ENCODE measurements around the gene C3. TPM values are rescaled to one million over a fixed set of nuclear protein-coding genes. Genes with fewer than 3 reads are reported as not detected.

C3 gene
- total and polyA plus RNA-seq, 2 of the 13 experiments (the other 11 are each of a cell fraction or from before 2014, with no cell fraction given), result 1,455 to 6,272 TPM

GRCh38 chr19:6723108-6723618 lies 2.7 kb upstream of the C3 start (continued):
- TF ChIP-seq, protein P1, sequence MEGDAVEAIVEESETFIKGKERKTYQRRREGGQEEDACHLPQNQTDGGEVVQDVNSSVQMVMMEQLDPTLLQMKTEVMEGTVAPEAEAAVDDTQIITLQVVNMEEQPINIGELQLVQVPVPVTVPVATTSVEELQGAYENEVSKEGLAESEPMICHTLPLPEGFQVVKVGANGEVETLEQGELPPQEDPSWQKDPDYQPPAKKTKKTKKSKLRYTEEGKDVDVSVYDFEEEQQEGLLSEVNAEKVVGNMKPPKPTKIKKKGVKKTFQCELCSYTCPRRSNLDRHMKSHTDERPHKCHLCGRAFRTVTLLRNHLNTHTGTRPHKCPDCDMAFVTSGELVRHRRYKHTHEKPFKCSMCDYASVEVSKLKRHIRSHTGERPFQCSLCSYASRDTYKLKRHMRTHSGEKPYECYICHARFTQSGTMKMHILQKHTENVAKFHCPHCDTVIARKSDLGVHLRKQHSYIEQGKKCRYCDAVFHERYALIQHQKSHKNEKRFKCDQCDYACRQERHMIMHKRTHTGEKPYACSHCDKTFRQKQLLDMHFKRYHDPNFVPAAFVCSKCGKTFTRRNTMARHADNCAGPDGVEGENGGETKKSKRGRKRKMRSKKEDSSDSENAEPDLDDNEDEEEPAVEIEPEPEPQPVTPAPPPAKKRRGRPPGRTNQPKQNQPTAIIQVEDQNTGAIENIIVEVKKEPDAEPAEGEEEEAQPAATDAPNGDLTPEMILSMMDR (CRISPR knock-in tag; IDR thresholded peaks at IDR 0.05), result no peak
- TF ChIP-seq NCOA5 (CRISPR knock-in tag; IDR thresholded peaks at IDR 0.05), result no peak
- peak; percentile 85 for TF ChIP-seq SMAD3 (CRISPR knock-in tag; IDR thresholded peaks at IDR 0.05)
- TF ChIP-seq STAT5B (CRISPR knock-in tag; IDR thresholded peaks at IDR 0.05), result no peak; the same call in 1 of the 2 replicates
- TF ChIP-seq HDAC6 (IDR thresholded peaks at IDR 0.05; ENCODE audit: low read depth, low read length), result no peak
- peak; percentile 73; the same call in 1 of the 2 replicates for TF ChIP-seq SPEN (CRISPR knock-in tag; IDR thresholded peaks at IDR 0.05; ENCODE audit: low read depth)
- TF ChIP-seq PPARG (CRISPR knock-in tag; conservative IDR thresholded peaks at IDR 0.05), result peak; percentile 38; the same call in 1 of the 2 replicates
- TF ChIP-seq, protein P2, sequence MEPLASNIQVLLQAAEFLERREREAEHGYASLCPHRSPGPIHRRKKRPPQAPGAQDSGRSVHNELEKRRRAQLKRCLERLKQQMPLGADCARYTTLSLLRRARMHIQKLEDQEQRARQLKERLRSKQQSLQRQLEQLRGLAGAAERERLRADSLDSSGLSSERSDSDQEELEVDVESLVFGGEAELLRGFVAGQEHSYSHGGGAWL (CRISPR knock-in tag; IDR thresholded peaks at IDR 0.05), result no peak
- no peak for TF ChIP-seq RBM39 (IDR thresholded peaks at IDR 0.05; ENCODE audit: low read depth, low read length, poor library complexity, severe bottlenecking)
- TF ChIP-seq EEA1 (CRISPR knock-in tag; IDR thresholded peaks at IDR 0.05; ENCODE audit: borderline replicate concordance), result no peak
- peak; percentile 54; the same call in 1 of the 2 replicates for TF ChIP-seq CBFB (CRISPR knock-in tag; IDR thresholded peaks at IDR 0.05)
- TF ChIP-seq MTF1 (CRISPR knock-in tag; IDR thresholded peaks at IDR 0.05), result no peak
- TF ChIP-seq, protein P3, sequence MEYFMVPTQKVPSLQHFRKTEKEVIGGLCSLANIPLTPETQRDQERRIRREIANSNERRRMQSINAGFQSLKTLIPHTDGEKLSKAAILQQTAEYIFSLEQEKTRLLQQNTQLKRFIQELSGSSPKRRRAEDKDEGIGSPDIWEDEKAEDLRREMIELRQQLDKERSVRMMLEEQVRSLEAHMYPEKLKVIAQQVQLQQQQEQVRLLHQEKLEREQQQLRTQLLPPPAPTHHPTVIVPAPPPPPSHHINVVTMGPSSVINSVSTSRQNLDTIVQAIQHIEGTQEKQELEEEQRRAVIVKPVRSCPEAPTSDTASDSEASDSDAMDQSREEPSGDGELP (IDR thresholded peaks at IDR 0.05; ENCODE audit: borderline replicate concordance, low read depth), result peak; percentile 9; the same call in 1 of the 2 replicates
- no peak for TF ChIP-seq MYC (CRISPR knock-in tag; IDR thresholded peaks at IDR 0.05; ENCODE audit: borderline replicate concordance)
- TF ChIP-seq CERS6 (CRISPR knock-in tag; IDR thresholded peaks at IDR 0.05), result no peak
- TF ChIP-seq POGK (CRISPR knock-in tag; conservative IDR thresholded peaks at IDR 0.05), result no peak; the same call in 1 of the 2 replicates
- TF ChIP-seq THAP7 (CRISPR knock-in tag; IDR thresholded peaks at IDR 0.05), result no peak
- no peak for TF ChIP-seq ZNF12 (CRISPR knock-in tag; IDR thresholded peaks at IDR 0.05)
- peak; percentile 50; the same call in 1 of the 2 replicates for TF ChIP-seq YEATS4 (CRISPR knock-in tag; IDR thresholded peaks at IDR 0.05; ENCODE audit: borderline replicate concordance)
- TF ChIP-seq CEBPZ (IDR thresholded peaks at IDR 0.05; ENCODE audit: low read length), result no peak
